Measurements from ENCODE around the gene UNK.

UNK gene

DNA sequence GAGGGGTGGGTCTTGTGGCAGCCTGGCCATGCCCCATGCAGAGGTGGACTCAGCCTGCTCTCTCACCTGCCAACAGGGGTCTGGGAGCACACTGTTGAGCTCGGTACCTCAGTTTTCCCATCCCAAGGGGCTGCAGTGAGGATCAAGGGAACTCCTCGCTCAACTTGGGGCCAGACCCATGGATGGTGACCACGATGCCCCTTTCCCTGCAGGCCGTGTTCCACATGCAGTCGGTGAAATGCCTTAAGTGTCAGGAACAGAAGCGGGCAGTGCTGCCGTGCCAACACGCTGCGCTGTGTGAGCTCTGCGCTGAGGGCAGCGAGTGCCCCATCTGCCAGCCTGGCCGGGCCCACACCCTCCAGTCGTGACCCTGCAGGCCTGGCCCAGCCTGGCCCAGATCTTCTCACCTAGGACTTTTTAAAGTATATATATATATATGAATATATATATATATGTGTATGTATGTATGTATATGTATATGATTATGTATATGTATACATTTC lies 39.5 kb downstream of the UNK start:
- H3K4me2 ChIP-seq (ENCODE audit: low read length) = no peak overlapping the region
- no peak for TF ChIP-seq EZH2phosphoT487 (IDR thresholded peaks at IDR 0.05; ENCODE audit: low read depth)
- TF ChIP-seq, protein P1, sequence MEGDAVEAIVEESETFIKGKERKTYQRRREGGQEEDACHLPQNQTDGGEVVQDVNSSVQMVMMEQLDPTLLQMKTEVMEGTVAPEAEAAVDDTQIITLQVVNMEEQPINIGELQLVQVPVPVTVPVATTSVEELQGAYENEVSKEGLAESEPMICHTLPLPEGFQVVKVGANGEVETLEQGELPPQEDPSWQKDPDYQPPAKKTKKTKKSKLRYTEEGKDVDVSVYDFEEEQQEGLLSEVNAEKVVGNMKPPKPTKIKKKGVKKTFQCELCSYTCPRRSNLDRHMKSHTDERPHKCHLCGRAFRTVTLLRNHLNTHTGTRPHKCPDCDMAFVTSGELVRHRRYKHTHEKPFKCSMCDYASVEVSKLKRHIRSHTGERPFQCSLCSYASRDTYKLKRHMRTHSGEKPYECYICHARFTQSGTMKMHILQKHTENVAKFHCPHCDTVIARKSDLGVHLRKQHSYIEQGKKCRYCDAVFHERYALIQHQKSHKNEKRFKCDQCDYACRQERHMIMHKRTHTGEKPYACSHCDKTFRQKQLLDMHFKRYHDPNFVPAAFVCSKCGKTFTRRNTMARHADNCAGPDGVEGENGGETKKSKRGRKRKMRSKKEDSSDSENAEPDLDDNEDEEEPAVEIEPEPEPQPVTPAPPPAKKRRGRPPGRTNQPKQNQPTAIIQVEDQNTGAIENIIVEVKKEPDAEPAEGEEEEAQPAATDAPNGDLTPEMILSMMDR (IDR thresholded peaks at IDR 0.05; ENCODE audit: low read depth, low read length) = no peak
- H2AFZ ChIP-seq (ENCODE audit: low read depth, low read length) = no peak overlapping the region
- H3K27ac ChIP-seq (ENCODE audit: low read length) = no peak overlapping the region
- H3K4me3 ChIP-seq (ENCODE audit: low read length) = no peak overlapping the region
- no peaks in the 10 kb centered on the region for H3K27me3 ChIP-seq (ENCODE audit: low read depth, low read length)
- H3K4me1 ChIP-seq (ENCODE audit: low read length) = peaks cover 10% of the 10 kb centered on the region; the same call in 1 of the 2 replicates
- H3K79me2 ChIP-seq (ENCODE audit: low read length) = no peaks in the 10 kb centered on the region
- H3K9me3 ChIP-seq (ENCODE audit: insufficient read depth, low read length) = no peaks in the 10 kb centered on the region
- peaks cover 25% of the 10 kb centered on the region for H3K36me3 ChIP-seq (replicated peaks; ENCODE audit: low read depth, low read length)
- H4K20me1 ChIP-seq (ENCODE audit: insufficient read depth, low read length) = no peaks in the 10 kb centered on the region
- H3K9ac ChIP-seq (ENCODE audit: low read length) = no peak overlapping the region

DNA sequence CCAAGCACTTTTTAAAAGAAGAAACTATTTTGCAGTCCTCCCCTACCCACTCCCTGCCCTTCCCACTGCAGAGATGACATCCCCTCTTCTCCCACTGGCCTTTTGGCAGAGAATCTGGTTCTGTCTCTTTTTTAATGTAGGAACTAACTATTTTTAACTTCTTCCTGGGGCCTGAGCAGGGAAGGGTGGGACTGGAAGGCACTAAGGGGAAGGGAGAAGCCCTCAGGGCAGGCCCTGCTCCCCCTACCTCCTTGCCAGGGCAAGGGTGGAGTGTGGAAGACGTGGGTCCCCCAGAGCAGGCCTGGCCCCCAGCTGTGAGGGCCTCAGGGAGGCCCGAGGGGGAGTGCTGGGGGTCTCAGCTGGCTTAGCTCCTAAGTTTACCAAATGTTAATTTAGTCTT lies 40.1 kb downstream of the UNK start:
- peaks cover 23% of the 10 kb centered on the region for H3K36me3 ChIP-seq (replicated peaks; ENCODE audit: low read depth, low read length)
- no peaks in the 10 kb centered on the region for H3K9me3 ChIP-seq (ENCODE audit: insufficient read depth, low read length)
- TF ChIP-seq, protein P1 (IDR thresholded peaks at IDR 0.05; ENCODE audit: low read depth, low read length) = no peak
- TF ChIP-seq EZH2phosphoT487 (IDR thresholded peaks at IDR 0.05; ENCODE audit: low read depth) = no peak
- H2AFZ ChIP-seq (ENCODE audit: low read depth, low read length) = no peak overlapping the region
- H3K4me1 ChIP-seq (ENCODE audit: low read length) = peaks cover 10% of the 10 kb centered on the region; the same call in 1 of the 2 replicates
- no peak overlapping the region for H3K9ac ChIP-seq (ENCODE audit: low read length)
- no peak overlapping the region for H3K27ac ChIP-seq (ENCODE audit: low read length)
- no peaks in the 10 kb centered on the region for H4K20me1 ChIP-seq (ENCODE audit: insufficient read depth, low read length)
- H3K4me3 ChIP-seq (ENCODE audit: low read length) = no peak overlapping the region
- H3K27me3 ChIP-seq (ENCODE audit: low read depth, low read length) = no peaks in the 10 kb centered on the region
- H3K4me2 ChIP-seq (ENCODE audit: low read length) = no peak overlapping the region
- H3K79me2 ChIP-seq (ENCODE audit: low read length) = no peaks in the 10 kb centered on the region

DNA sequence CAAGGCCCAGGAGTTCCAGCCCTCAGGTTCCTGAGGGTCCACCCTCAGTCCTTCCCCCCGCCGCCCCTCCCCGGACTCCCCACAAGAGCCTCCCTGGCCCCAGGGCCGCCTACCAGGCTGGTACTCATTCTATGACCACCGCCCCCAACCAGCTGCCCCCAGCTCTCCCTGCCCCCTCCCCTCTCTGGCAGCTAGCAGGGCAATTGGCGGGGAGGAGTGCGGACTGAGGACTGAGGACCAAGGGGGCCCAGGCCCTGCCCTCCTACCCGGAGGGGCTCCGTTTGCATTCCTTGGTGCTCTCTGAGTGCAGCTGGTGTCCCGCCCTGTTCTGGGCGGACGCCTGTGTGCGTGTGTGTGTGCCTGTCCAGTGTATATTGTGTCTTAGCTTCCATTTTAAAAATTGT lies 40.5 kb downstream of the UNK start:
- Histone ChIP-seq H3K27ac (ENCODE audit: low read length) (no peak overlapping the region), H4K20me1 (ENCODE audit: insufficient read depth, low read length) (no peaks in the 10 kb centered on the region), H3K79me2 (ENCODE audit: low read length) (no peaks in the 10 kb centered on the region), H2AFZ (ENCODE audit: low read depth, low read length) (no peak overlapping the region), H3K9me3 (ENCODE audit: insufficient read depth, low read length) (no peaks in the 10 kb centered on the region), H3K4me2 (ENCODE audit: low read length) (no peak overlapping the region), H3K4me3 (ENCODE audit: low read length) (no peak overlapping the region), H3K27me3 (ENCODE audit: low read depth, low read length) (no peaks in the 10 kb centered on the region), H3K9ac (ENCODE audit: low read length) (no peak overlapping the region), H3K4me1 (ENCODE audit: low read length) (peaks cover 10% of the 10 kb centered on the region; the same call in 1 of the 2 replicates), H3K36me3 (replicated peaks; ENCODE audit: low read depth, low read length) (peaks cover 25% of the 10 kb centered on the region)
- TF ChIP-seq, protein P1 (IDR thresholded peaks at IDR 0.05; ENCODE audit: low read depth, low read length) = no peak
- TF ChIP-seq EZH2phosphoT487 (IDR thresholded peaks at IDR 0.05; ENCODE audit: low read depth) = no peak

DNA sequence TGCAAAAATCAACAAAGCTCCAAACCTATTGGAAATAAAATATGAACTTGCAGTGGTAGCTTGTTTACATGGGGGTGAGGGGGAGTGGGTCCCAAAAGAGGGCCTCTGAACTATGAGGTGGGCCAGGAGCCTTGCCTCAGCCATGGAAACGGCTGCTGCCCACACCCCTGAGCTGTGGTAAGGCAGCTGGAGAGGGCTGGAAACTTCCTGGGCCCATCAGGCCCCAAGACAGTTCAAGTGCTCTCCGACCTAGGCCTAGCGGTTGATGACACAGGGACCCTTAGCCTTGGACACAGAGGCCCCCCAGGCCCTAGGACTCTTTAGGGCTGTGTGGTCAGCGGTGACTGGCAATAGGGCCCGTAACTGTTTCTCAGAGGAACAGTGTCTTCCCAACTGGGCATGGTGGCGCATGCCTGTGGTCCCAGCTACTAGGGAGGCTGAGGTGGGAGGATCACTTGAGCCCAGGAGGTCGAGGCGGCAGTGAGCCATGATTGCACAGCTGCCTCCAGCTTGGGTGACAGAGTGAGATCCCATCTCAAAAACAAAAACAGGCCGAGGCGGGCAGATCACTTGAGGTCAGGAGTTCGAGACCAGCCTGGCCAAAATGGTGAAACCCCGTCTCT lies 41.3 kb downstream of the UNK start:
- no peak overlapping the region for H3K27ac ChIP-seq (ENCODE audit: low read length)
- H3K4me1 ChIP-seq (ENCODE audit: low read length) = peaks cover 10% of the 10 kb centered on the region; the same call in 1 of the 2 replicates
- H3K4me3 ChIP-seq (ENCODE audit: low read length) = no peak overlapping the region
- no peak overlapping the region for H2AFZ ChIP-seq (ENCODE audit: low read depth, low read length)
- H3K79me2 ChIP-seq (ENCODE audit: low read length) = no peaks in the 10 kb centered on the region
- no peaks in the 10 kb centered on the region for H3K9me3 ChIP-seq (ENCODE audit: insufficient read depth, low read length)
- no peak for TF ChIP-seq EZH2phosphoT487 (IDR thresholded peaks at IDR 0.05; ENCODE audit: low read depth)
- H3K27me3 ChIP-seq (ENCODE audit: low read depth, low read length) = no peaks in the 10 kb centered on the region
- no peaks in the 10 kb centered on the region for H4K20me1 ChIP-seq (ENCODE audit: insufficient read depth, low read length)
- H3K36me3 ChIP-seq (replicated peaks; ENCODE audit: low read depth, low read length) = peaks cover 26% of the 10 kb centered on the region
- no peak overlapping the region for H3K4me2 ChIP-seq (ENCODE audit: low read length)
- H3K9ac ChIP-seq (ENCODE audit: low read length) = no peak overlapping the region

Measured in OCI-LY3 (cell line).